Measurements from ENCODE around the gene CCN5.

DNA sequence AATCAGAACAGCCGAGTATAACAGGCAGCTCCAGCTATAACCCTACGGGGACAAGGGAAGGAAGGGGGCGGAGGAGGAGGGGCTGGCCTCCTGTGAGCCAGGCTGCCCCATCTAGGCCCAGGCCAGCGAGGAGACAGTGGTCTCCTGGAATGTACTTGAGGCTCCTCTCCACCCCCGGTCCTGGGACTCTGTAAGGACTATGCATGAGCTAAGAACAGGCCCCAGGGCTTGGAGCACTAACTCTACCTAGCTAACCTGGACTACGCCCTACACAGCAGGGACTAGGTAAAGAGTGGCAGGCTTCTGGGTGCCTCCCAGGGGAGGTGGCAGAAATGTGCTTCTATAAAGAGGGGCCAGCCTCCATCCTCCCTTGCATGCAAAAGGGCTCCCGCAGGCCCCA lies 39.4 kb downstream of the CCN5 start:
- no peak for TF ChIP-seq TAF1 (IDR thresholded peaks at IDR 0.05; ENCODE audit: borderline replicate concordance, low read depth, low read length)
- no peak for TF ChIP-seq POLR2A (IDR thresholded peaks at IDR 0.05; ENCODE audit: low read depth, low read length)
- no peak for TF ChIP-seq POLR2AphosphoS5 (IDR thresholded peaks at IDR 0.05; ENCODE audit: low read depth, low read length)

Measured in GM12892 (cell line).